Glomerular visceral epithelial cell (primary cell): Measurements from ENCODE around the gene ARL5C.
"Not testable (repeated sequence)": the region's sequence is repeated elsewhere in the genome, so short reads cannot be mapped to it uniquely, and the experiment has no call there.

Source experiments
- DNase-seq: peaks from one replicate; pipeline ENCODE4 v3.0.0-alpha.2; 2016; ENCODE audit errors: extremely low spot score

The ARL5C gene

DNA sequence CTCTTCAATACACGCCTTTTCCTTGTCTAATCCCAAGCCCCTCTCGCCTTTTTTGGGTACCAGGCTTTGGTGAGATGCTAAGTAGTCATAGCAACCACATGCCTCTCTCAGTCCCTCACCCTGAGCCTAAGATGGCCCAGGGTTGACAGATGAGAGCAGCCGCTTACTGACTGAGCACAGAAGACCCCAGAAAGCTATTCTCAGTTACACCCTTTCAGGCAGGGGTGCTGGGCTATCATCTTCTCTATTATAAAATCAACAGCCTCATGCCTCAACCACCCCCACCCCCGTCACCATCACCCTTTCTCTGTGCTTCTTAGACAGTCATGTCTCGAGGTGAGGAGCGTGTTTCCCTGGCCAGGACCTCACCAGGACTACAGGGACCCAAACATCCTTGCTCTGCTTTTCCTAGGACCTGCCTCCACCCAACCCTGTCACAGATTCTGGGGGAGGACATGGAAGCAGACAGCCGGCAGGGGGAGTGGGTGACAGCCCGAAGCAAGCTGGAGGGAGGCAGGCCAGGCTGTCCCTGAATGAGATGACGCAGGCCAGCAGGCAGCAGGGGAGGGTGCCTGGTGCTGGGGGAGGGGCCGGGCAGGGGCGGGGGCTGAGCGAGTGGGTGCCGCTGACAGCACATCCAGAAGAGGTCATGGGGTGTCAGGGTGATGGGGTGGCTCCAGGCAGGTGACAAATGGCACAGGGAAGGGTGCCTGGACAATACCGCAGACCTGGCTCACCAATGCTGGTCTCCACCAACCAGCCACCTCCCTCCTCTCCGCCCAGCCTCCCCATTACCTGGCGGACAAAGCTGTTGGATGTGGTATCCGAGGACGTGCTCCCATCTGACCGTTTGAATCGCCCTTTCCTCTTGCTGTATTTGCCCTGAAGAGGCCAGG is 28.4 kb upstream of the ARL5C start:
- no peak for DNase-seq

GRCh38 chr17:39193346-39193745 is 27.4 kb upstream of the ARL5C start:
- DNase-seq = no peak

- no peak for DNase-seq
Observed at GRCh38 chr17:39192901-39193300, 26.9 kb upstream of the ARL5C start.

GRCh38 chr17:39191750-39192510 is 26.0 kb upstream of the ARL5C start:
- DNase-seq = no peak

DNA sequence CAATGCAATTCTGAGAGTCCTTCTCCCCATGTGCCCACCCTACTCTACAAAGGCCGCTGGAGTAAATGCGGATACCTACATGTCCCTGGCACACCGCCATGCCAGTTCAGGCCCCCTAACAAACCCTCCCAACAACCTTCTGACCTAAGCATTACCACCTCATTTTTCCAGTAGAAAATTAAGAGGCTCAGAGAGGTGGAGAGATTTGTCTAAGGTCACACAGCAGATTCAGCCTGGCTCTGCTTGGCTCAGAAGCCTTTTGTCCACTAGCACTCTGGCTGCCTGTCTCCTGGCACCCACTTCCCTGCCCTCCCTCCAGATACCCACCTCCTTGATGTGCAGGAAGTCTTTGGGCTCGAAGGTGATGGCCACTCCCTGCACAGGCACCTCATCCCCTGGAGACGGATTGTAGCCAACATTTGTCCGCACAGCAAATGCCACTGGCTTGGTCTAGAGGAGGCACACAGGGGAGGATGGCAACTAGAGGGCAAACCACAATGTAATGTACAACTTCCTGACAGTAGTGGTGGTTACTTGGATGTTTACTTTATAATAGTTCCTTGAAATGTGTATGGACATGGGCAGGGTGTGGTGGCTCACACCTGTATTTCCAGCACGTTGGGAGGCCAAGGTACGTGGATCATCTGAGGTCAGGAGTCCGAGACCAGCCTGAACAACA is 21.3 kb upstream of the ARL5C start:
- DNase-seq = no peak

DNA sequence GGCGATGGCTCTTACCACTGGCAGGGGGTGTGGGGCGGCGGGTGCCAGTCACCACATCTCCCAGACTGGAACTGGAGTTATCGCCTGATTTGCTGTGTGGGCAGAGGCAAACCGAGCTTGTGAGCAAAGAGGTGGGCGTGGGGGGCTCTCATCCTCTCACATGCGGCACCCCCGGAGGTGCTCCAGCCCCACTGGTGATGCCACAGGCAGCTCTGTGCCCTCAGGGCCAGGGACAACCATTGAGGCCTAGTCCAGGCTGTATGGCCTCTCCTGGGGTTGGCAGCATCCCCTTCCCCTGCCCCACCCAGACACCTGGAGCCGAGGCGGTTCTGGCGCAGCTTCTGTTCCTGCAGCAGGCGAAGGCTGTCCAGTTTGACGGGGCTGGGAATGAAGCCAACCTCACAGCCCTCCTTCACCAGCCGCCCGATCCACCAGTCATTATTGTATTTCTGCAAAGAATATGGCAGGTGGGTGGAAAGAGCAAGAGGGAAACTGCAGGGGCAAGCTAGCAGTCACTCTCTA is 20.6 kb upstream of the ARL5C start:
- no peak for DNase-seq

DNA sequence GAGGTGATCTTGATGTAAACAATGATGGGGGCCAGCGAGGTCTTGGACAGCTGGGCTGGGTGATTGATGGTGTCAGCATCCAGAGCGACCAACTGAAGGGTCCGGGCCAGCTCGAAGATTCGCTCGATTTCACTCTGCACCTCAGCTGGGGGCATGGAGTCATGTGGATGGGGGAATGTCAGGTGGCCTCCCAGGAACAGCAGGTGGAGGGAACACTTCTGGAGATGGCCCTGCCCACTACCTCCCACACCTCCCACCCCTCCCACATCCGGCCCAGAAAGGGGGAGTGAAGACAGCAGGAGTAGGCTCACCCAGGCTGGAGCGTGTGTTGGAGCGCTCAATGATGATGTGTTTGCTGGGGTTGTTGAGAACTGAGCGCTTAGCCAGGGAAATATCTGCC is 17.8 kb upstream of the ARL5C start:
- DNase-seq = no peak

DNA sequence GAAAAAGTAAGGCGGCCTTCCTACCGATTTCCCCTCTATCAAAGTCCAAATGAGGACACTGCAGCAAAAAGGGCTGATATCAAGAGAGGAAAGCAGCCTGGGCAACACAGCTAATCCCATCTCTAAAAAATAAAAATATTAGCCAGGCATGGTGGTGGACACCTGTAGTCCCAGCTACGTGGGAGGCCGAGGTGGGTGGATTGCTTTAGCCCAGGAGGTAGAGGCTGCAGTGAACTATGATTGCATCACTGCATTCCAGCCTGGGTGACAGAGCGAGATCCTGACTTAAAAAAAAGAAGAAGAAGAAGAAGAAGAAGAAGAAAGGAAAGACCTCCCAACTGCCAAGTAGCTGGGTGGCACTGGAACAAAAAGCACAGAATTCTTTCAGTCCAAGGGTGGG is 17.1 kb upstream of the ARL5C start:
- no peak for DNase-seq

GRCh38 chr17:39181303-39181702 is 15.3 kb upstream of the ARL5C start:
- DNase-seq = no peak

DNA sequence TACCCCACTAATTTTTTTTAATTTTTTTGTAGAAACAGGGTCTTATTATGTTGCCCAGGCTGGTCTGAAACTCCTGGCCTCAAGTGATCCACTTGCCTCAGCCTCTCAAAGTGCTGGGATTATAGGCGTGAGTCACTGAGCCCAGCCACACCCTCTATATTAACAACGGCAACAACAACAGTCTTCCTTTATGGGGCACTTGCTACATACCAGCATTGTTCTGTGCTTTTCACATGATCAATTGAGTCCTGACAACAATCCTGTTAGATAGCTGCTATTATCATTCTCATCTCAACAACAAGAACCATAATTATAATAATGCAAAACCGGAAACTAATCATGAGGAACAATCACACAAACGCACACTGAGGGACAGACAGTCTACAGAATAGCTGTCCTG is 12.6 kb upstream of the ARL5C start:
- no peak for DNase-seq

- no peak for DNase-seq
Observed at GRCh38 chr17:39177256-39177655, 11.3 kb upstream of the ARL5C start.

- DNase-seq = no peak
Observed at GRCh38 chr17:39175695-39176093, 9.7 kb upstream of the ARL5C start.

GRCh38 chr17:39174920-39175694 is 9.1 kb upstream of the ARL5C start:
- DNase-seq = peak; percentile 48

- no peak for DNase-seq
Observed at GRCh38 chr17:39173526-39174274, 7.7 kb upstream of the ARL5C start.

GRCh38 chr17:39173080-39173479 is 7.1 kb upstream of the ARL5C start:
- no peak for DNase-seq

DNA sequence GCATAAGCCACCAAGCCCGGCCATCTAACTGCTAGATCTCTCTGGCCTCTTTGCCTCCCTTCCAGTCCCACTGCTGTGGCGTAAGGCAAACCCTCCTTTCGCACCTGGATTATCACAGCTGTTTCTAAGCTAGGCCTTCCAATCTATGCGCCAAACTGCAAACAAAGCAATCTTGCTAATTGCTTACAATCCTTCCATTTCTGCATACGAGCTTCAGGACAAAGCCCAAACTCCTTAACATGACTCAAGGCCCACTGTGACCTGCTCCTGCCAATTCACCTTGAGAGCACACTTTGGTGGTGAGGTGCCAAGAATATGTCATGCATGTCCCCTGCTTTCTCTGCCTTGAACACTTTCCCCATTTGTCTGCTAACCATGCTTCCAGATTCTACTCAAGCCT is 6.0 kb upstream of the ARL5C start:
- DNase-seq = no peak

- DNase-seq = no peak
Observed at GRCh38 chr17:39170558-39170957, 4.6 kb upstream of the ARL5C start.

DNA sequence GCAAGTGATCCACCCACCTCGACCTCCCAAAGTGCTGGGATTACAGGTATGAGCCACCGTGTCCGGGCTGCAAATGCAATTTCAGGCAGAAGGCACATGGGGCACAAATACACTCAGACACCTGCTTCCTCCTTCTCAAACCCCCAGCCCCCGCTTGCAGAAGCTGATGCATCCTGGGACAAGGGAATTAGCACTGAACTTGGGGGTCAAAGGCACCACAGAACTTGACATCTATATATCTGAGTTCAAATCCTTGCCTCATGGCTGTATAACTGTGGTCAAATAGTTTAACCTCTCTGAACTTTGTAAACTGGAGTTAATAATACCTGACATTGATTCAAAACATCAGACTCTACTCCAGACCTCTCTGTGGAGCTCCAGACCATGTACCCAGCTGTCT is 4.1 kb upstream of the ARL5C start:
- DNase-seq = no peak

- no peak for DNase-seq
Observed at GRCh38 chr17:39169518-39169917, 3.6 kb upstream of the ARL5C start.

DNA sequence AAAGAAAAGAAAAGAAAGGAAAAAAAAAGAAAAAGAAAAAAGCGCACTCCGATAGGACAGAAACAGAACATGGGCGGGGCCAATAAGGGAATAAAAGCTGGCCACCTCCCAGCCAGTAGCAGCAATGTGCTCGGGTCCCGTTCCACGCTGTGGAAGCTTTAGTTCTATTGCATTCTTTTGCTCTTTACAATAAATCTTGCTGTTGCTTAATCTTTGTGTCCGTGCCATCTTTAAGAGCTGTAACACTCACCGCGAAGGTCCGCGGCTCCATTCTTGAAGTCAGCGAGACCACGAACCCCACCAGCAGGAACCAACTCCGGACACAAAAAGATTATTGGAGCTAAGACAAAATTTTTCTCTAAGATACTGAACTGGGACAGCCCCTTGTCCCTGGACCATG is 3.1 kb upstream of the ARL5C start:
- no peak for DNase-seq

GRCh38 chr17:39168503-39168902 is 2.5 kb upstream of the ARL5C start:
- DNase-seq = not testable (repeated sequence)
